Bronchial epithelial cell (primary cell): Measurements from ENCODE around the gene MXRA8. TPM values are rescaled to one million over a fixed set of nuclear protein-coding genes. Genes with fewer than 3 reads are reported as not detected.
"Not testable (repeated sequence)": the region's sequence is repeated elsewhere in the genome, so short reads cannot be mapped to it uniquely, and the experiment has no call there.

Source experiments
- DNase-seq: peaks from one replicate; pipeline ENCODE4 v3.0.0-alpha.2; 2010; ENCODE audit warnings: low read depth
- FAIRE-seq: peaks from 2 replicates; lab custom pipeline; 2011; peaks lifted over from hg19 to GRCh38; lab: Jason Lieb, UNC
- H3K27me3 ChIP-seq: 2 replicates; pipeline ENCODE4 v1.5.1; 2011; ENCODE audit warnings: low read length; ENCODE audit not compliant: control insufficient read depth, insufficient read depth
- H3K36me3 ChIP-seq: 2 replicates; pipeline ENCODE4 v1.5.1; 2011; ENCODE audit warnings: low read length; ENCODE audit not compliant: control insufficient read depth, insufficient read depth
- H3K4me3 ChIP-seq: 2 replicates; pipeline ENCODE4 v1.5.1; 2011; ENCODE audit warnings: mild to moderate bottlenecking, low read depth, low read length, control low read depth
- total RNA-seq: library from RNA; depleted of rRNA; stranded (reverse); fragments of >200 nt; gene quantifications from 2 replicates; pipeline ENCODE4 v1.2.1, GENCODE V29; 2014
- TF ChIP-seq, protein P1 (sequence below): IDR thresholded peaks from 2 replicates; pipeline ENCODE4 v1.5.1; 2011; ENCODE audit warnings: mild to moderate bottlenecking, moderate library complexity, low read length, control low read depth, inconsistent platforms; ENCODE audit not compliant: insufficient read depth, severe bottlenecking

MXRA8 gene
- total RNA-seq, 1 donor from 2014 or later = 5.0 TPM

GRCh38 chr1:1385931-1386330, 27.6 kb upstream of the MXRA8 start:
- Histone ChIP-seq H3K4me3 (no peak overlapping the region), H3K36me3 (peaks cover 32% of the 10 kb centered on the region), H3K27me3 (no peaks in the 10 kb centered on the region)
- FAIRE-seq (no peak), DNase-seq (no peak)
- TF ChIP-seq, protein P1, sequence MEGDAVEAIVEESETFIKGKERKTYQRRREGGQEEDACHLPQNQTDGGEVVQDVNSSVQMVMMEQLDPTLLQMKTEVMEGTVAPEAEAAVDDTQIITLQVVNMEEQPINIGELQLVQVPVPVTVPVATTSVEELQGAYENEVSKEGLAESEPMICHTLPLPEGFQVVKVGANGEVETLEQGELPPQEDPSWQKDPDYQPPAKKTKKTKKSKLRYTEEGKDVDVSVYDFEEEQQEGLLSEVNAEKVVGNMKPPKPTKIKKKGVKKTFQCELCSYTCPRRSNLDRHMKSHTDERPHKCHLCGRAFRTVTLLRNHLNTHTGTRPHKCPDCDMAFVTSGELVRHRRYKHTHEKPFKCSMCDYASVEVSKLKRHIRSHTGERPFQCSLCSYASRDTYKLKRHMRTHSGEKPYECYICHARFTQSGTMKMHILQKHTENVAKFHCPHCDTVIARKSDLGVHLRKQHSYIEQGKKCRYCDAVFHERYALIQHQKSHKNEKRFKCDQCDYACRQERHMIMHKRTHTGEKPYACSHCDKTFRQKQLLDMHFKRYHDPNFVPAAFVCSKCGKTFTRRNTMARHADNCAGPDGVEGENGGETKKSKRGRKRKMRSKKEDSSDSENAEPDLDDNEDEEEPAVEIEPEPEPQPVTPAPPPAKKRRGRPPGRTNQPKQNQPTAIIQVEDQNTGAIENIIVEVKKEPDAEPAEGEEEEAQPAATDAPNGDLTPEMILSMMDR = no peak

GRCh38 chr1:1385339-1385738, 27.0 kb upstream of the MXRA8 start:
- DNase-seq, H3K4me3 ChIP-seq, H3K27me3 ChIP-seq, FAIRE-seq: not testable (repeated sequence)
- peaks cover 28% of the 10 kb centered on the region for H3K36me3 ChIP-seq

DNA sequence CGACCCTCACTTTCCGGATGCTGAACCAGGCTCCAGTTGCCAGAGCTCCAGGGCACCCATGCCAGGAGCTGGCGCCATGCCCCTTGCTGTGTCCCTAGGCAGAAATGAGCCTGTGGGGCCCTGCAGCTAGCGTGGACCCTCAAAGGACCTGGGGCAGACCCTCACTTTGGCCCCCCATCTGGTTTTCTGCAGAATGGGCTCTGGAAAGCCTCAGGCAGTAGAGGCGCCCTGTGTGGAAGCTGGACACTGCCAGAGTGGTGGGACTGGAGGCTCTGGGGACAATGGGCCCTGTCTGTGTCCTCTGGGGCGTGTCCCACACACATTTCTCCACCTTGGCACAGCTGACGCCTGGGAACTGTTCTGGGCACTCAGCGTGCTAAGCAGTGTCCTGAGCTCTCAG, 22.9 kb upstream of the MXRA8 start:
- FAIRE-seq (no peak), DNase-seq (no peak)
- no peaks in the 10 kb centered on the region for H3K27me3 ChIP-seq
- H3K4me3 ChIP-seq = no peak overlapping the region
- TF ChIP-seq, protein P1 = no peak
- peaks cover 9% of the 10 kb centered on the region for H3K36me3 ChIP-seq

- FAIRE-seq (no peak), DNase-seq (no peak)
- TF ChIP-seq, protein P1 = no peak
- Histone ChIP-seq H3K4me3 (no peak overlapping the region), H3K27me3 (no peaks in the 10 kb centered on the region), H3K36me3 (peaks cover 4% of the 10 kb centered on the region)
Measured at GRCh38 chr1:1380860-1381259, 22.5 kb upstream of the MXRA8 start.

- Histone ChIP-seq H3K27me3 (no peaks in the 10 kb centered on the region), H3K36me3 (peaks cover 5% of the 10 kb centered on the region), H3K4me3 (no peak overlapping the region)
- no peak for DNase-seq
- TF ChIP-seq, protein P1 = no peak
- FAIRE-seq = no peak
Measured at GRCh38 chr1:1377540-1378205, 19.3 kb upstream of the MXRA8 start.

DNA sequence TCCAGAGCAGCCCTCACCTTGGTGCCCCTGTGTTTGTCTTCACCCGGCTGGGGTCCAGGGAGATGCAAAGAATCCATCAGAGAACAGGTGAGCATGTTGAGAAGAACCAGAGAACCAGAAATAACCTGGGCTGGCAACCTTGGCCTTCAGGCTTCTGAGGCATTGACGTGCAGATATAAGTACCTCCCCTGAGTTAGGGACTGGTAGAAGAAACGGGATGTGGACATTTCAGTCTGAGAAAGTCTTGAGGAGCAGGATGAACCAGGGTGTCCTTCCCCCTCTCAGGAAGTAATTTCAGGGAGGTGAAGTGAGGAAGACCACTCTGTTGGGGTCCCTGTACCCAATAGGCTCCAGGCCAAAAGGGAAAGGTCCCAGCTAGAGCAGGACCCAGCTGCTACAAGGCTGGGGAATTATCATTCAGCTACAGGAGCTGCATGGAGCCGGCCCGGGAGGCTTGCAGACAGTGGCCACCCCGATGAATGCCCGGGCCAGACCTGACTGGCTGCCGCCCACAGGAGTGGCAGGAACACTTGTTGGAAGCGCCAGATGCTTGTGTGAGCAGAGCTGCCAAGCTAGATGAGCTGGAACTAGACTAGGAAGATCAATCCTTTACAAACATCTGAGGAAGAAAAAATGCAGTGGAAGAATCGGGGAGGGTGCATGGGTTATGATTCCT, 18.3 kb upstream of the MXRA8 start:
- DNase-seq (no peak), FAIRE-seq (no peak)
- Histone ChIP-seq H3K36me3 (peaks cover 4% of the 10 kb centered on the region), H3K27me3 (no peaks in the 10 kb centered on the region), H3K4me3 (no peak overlapping the region)
- TF ChIP-seq, protein P1 = no peak
